ENCODE measurements around the gene CPPED1.

Gene CPPED1

DNA sequence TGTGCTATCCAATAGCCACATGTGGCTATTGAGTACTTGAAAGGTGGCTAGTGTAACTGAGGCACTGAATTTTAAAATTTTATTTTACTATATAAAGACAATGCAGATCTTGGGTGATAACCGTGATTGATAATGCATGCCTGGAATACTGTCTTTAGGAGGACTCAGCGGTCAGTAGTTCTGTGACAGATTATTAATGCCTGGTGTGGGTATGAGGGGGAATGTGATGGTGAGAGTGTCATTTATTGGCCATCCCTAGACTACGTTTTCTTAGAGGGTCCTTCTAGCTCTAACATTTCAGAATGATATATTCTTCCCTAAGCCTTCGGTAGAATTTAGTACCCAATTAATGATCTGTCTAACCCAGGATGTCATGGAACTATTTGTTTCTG is 157.6 kb downstream of the CPPED1 start:
- TF ChIP-seq EZH2 (IDR thresholded peaks at IDR 0.05) (no peak), POLR2AphosphoS5 (IDR thresholded peaks at IDR 0.05; ENCODE audit: borderline replicate concordance, low read depth, low read length) (no peak), FOXP2 (optimal IDR thresholded peaks at IDR 0.05; ENCODE audit: control extremely low read depth, extremely low read length, insufficient read depth) (no peak)
- Histone ChIP-seq H3K4me3 (no peak overlapping the region), H3K36me3 (ENCODE audit: insufficient read depth, low read length) (no peaks in the 10 kb centered on the region), H3K9ac (ENCODE audit: insufficient read length) (no peak overlapping the region), H3K9me3 (ENCODE audit: low read depth, low read length) (no peaks in the 10 kb centered on the region), H3K27ac (no peak overlapping the region)
- no peak for DNase-seq (ENCODE audit: low read depth, low spot score)

DNA sequence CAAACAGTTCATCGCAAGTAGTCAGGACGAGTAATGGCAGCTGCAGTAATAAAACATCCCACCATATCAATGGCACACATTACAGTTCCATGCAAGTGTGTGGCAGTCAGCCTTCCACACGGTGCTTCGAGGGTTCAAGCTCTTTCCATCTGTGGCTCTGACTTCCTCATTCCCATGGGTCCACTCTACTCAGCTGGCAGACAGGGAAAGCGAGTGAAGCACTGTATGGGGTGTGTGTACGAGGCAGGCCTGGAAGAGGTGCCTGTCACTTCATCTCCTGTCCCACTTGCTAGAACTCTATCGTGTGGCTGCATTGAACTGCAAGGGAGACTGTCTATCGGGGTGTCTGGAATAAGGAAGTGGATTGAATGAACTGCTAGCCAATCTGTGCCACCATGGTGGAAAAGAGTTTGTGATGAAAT is 160.6 kb downstream of the CPPED1 start:
- no peak for DNase-seq (ENCODE audit: low read depth, low spot score)
- no peak overlapping the region for H3K27ac ChIP-seq
- no peak for TF ChIP-seq FOXP2 (optimal IDR thresholded peaks at IDR 0.05; ENCODE audit: control extremely low read depth, extremely low read length, insufficient read depth)
- TF ChIP-seq POLR2AphosphoS5 (IDR thresholded peaks at IDR 0.05; ENCODE audit: borderline replicate concordance, low read depth, low read length): no peak
- no peak for TF ChIP-seq EZH2 (IDR thresholded peaks at IDR 0.05)
- no peak overlapping the region for H3K9ac ChIP-seq (ENCODE audit: insufficient read length)
- no peak overlapping the region for H3K4me3 ChIP-seq
- no peaks in the 10 kb centered on the region for H3K36me3 ChIP-seq (ENCODE audit: insufficient read depth, low read length)
- H3K9me3 ChIP-seq (ENCODE audit: low read depth, low read length): no peaks in the 10 kb centered on the region

DNA sequence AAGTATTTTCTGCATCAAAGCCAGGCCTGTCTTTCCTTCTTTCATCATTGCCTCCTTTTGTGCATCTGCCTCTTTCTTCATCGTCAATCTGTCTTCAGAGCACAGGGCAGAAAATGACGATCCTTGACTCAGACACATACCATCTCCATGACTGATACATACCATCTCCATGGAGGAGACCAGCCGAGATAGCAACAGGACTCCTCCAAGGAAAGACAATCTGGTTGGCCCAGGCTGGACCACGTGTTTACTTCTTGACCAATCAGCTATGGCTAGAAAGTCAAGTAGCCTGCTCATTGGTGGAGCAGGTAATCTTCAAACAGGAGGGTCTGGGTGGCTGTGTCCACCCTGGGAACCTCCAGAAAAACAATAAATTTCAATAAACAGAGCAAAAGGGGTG is 164.6 kb downstream of the CPPED1 start:
- no peak overlapping the region for H3K27ac ChIP-seq
- H3K9me3 ChIP-seq (ENCODE audit: low read depth, low read length): no peaks in the 10 kb centered on the region
- DNase-seq (ENCODE audit: low read depth, low spot score): no peak
- no peak for TF ChIP-seq FOXP2 (optimal IDR thresholded peaks at IDR 0.05; ENCODE audit: control extremely low read depth, extremely low read length, insufficient read depth)
- H3K9ac ChIP-seq (ENCODE audit: insufficient read length): no peak overlapping the region
- H3K36me3 ChIP-seq (ENCODE audit: insufficient read depth, low read length): no peaks in the 10 kb centered on the region
- H3K4me3 ChIP-seq: no peak overlapping the region

DNA sequence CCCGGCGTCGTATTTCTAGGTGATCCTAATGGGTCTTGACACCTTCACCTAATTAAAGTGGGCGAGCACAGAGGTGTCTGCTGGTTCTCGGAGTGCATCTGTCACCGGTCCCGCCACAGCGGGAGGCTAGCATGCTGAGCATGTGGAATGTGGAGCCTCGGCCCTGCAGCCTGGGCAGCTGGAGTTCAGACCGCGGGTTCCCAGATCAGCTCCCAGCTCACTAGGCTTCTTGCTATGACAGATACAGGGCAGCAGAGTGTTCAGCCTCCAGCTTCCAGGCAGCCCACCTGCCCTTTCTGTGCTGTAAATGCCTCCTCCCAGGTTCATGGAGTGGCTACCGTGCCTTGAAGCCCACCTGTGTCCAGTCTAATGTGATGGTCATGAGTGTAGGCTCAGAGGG is 166.7 kb downstream of the CPPED1 start:
- TF ChIP-seq POLR2AphosphoS5 (IDR thresholded peaks at IDR 0.05; ENCODE audit: borderline replicate concordance, low read depth, low read length): no peak
- no peak for TF ChIP-seq FOXP2 (optimal IDR thresholded peaks at IDR 0.05; ENCODE audit: control extremely low read depth, extremely low read length, insufficient read depth)
- TF ChIP-seq EZH2 (IDR thresholded peaks at IDR 0.05): no peak
- DNase-seq (ENCODE audit: low read depth, low spot score): no peak
- no peaks in the 10 kb centered on the region for H3K9me3 ChIP-seq (ENCODE audit: low read depth, low read length)
- H3K36me3 ChIP-seq (ENCODE audit: insufficient read depth, low read length): no peaks in the 10 kb centered on the region
- no peak overlapping the region for H3K9ac ChIP-seq (ENCODE audit: insufficient read length)
- H3K4me3 ChIP-seq: no peak overlapping the region
- H3K27ac ChIP-seq: no peak overlapping the region

DNA sequence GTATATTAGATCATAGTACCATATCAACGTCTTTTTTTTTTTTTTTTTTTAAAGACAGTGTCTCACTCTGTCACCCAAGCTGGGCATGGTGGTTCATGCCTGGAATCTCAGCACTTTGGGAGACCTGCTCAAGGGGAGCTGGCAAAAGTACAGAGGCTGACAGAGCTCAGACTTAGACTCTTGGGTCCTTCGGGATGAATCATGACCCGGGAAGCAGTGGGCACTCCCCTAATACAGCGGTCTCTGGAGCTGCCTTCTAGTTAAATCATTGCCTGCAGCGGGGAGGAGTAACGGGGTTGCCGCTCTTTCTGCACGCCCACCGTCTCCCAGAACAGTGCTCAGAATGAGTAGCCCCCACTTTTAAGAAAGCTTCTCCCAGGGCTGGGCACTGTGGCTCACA is 174.4 kb downstream of the CPPED1 start:
- H3K4me3 ChIP-seq: no peak overlapping the region
- H3K27ac ChIP-seq: no peak overlapping the region
- no peak for DNase-seq (ENCODE audit: low read depth, low spot score)
- no peaks in the 10 kb centered on the region for H3K36me3 ChIP-seq (ENCODE audit: insufficient read depth, low read length)
- no peaks in the 10 kb centered on the region for H3K9me3 ChIP-seq (ENCODE audit: low read depth, low read length)
- no peak for TF ChIP-seq POLR2AphosphoS5 (IDR thresholded peaks at IDR 0.05; ENCODE audit: borderline replicate concordance, low read depth, low read length)
- no peak for TF ChIP-seq FOXP2 (optimal IDR thresholded peaks at IDR 0.05; ENCODE audit: control extremely low read depth, extremely low read length, insufficient read depth)
- TF ChIP-seq EZH2 (IDR thresholded peaks at IDR 0.05): no peak
- H3K9ac ChIP-seq (ENCODE audit: insufficient read length): no peak overlapping the region

DNA sequence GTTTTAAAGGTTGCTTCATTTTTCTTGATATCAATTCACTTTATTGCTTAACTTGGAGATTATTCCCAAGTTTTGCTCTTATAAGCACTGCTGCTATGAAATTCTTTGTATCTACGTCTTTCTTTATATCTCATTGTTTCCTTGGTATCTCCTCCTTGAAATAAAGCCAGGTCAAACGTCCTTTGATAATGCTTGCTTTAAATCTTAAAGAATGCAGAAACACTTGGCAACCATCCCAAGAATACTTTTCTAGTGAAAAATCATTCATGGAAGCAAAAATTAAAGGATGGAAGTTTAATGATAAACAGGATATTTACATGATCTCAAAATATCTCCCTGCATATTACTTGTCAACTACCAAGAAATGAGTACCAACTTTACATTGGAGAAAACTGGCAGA is 175.2 kb downstream of the CPPED1 start:
- no peak overlapping the region for H3K9ac ChIP-seq (ENCODE audit: insufficient read length)
- no peaks in the 10 kb centered on the region for H3K36me3 ChIP-seq (ENCODE audit: insufficient read depth, low read length)
- H3K9me3 ChIP-seq (ENCODE audit: low read depth, low read length): no peaks in the 10 kb centered on the region
- H3K4me3 ChIP-seq: no peak overlapping the region
- H3K27ac ChIP-seq: no peak overlapping the region
- no peak for DNase-seq (ENCODE audit: low read depth, low spot score)
- no peak for TF ChIP-seq POLR2AphosphoS5 (IDR thresholded peaks at IDR 0.05; ENCODE audit: borderline replicate concordance, low read depth, low read length)
- no peak for TF ChIP-seq FOXP2 (optimal IDR thresholded peaks at IDR 0.05; ENCODE audit: control extremely low read depth, extremely low read length, insufficient read depth)
- no peak for TF ChIP-seq EZH2 (IDR thresholded peaks at IDR 0.05)

DNA sequence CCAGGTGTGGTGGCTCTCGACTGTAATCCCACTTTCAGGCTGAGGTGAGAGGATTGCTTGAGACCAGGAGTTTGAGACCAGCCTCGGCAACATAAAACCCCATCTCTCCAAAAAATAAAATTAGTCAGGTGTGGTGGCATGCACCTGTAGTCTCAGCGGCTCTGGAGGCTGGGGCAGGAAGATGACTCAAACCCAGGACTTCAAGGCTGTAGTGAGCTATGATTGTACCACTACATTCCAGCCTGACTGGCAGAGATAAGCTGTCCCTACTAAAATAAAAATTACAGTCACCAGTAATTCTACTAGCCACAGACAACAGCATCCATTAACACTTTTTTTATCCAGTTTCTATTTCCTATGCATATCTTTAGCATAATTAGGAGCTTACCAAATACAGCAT is 176.3 kb downstream of the CPPED1 start:
- TF ChIP-seq FOXP2 (optimal IDR thresholded peaks at IDR 0.05; ENCODE audit: control extremely low read depth, extremely low read length, insufficient read depth): no peak
- TF ChIP-seq POLR2AphosphoS5 (IDR thresholded peaks at IDR 0.05; ENCODE audit: borderline replicate concordance, low read depth, low read length): no peak
- TF ChIP-seq EZH2 (IDR thresholded peaks at IDR 0.05): no peak
- H3K27ac ChIP-seq: no peak overlapping the region
- no peaks in the 10 kb centered on the region for H3K36me3 ChIP-seq (ENCODE audit: insufficient read depth, low read length)
- no peak overlapping the region for H3K9ac ChIP-seq (ENCODE audit: insufficient read length)
- H3K9me3 ChIP-seq (ENCODE audit: low read depth, low read length): no peaks in the 10 kb centered on the region
- no peak for DNase-seq (ENCODE audit: low read depth, low spot score)
- no peak overlapping the region for H3K4me3 ChIP-seq

DNA sequence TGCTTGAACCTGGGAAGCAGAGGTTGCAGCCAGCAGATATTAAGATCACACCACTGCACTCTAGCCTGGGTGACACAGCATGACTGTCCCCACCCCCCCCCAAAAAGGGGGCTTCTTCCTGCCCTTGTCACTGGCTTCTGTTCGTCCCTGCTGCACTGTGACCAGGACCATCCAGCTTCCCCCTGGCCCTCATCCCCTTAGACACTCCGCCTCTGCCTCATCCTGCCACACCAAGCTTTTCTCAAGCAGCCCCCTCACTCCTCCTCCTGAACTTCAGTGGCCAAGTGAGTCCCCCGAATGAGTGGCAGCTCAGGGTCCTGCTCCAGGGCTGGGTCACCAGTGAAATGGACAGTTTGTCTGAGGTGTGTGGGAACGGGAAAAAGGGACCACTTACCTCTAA is 177.3 kb downstream of the CPPED1 start:
- no peak overlapping the region for H3K4me3 ChIP-seq
- DNase-seq (ENCODE audit: low read depth, low spot score): no peak
- no peaks in the 10 kb centered on the region for H3K36me3 ChIP-seq (ENCODE audit: insufficient read depth, low read length)
- H3K27ac ChIP-seq: no peak overlapping the region
- no peaks in the 10 kb centered on the region for H3K9me3 ChIP-seq (ENCODE audit: low read depth, low read length)
- no peak overlapping the region for H3K9ac ChIP-seq (ENCODE audit: insufficient read length)
- TF ChIP-seq POLR2AphosphoS5 (IDR thresholded peaks at IDR 0.05; ENCODE audit: borderline replicate concordance, low read depth, low read length) (no peak), FOXP2 (optimal IDR thresholded peaks at IDR 0.05; ENCODE audit: control extremely low read depth, extremely low read length, insufficient read depth) (no peak), EZH2 (IDR thresholded peaks at IDR 0.05) (no peak)

DNA sequence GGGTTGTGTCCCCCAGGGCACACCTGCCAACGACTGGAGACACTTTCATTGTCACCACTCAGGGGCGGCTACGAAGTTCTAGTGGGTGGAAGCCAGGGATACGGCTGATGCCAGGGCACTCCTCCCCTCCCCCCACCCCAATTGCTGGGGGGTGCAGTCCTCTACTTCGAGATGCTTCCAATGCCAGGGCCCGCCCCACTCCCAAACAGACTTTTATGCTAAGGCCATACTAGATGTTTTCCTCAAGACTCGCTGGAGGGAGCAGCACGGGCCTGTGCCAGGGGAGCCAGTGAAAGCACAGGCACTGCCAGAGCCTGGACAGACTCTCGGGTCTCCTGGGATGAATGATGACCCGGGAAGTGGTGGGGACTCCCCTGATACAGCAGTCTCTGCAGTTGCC is 178.0 kb downstream of the CPPED1 start:
- no peak for DNase-seq (ENCODE audit: low read depth, low spot score)
- no peaks in the 10 kb centered on the region for H3K9me3 ChIP-seq (ENCODE audit: low read depth, low read length)
- no peak overlapping the region for H3K9ac ChIP-seq (ENCODE audit: insufficient read length)
- H3K36me3 ChIP-seq (ENCODE audit: insufficient read depth, low read length): no peaks in the 10 kb centered on the region
- no peak overlapping the region for H3K4me3 ChIP-seq
- H3K27ac ChIP-seq: no peak overlapping the region
- TF ChIP-seq FOXP2 (optimal IDR thresholded peaks at IDR 0.05; ENCODE audit: control extremely low read depth, extremely low read length, insufficient read depth) (no peak), POLR2AphosphoS5 (IDR thresholded peaks at IDR 0.05; ENCODE audit: borderline replicate concordance, low read depth, low read length) (no peak), EZH2 (IDR thresholded peaks at IDR 0.05) (no peak)
